DND-41 (cell line): ENCODE results near the gene SQOR.
"Not testable (repeated sequence)": the region's sequence is repeated elsewhere in the genome, so short reads cannot be mapped to it uniquely, and the experiment has no call there.

Experiments
- EZH2 ChIP-seq: IDR thresholded peaks from 3 replicates; pipeline ENCODE4 v1.6.1; 2012; ENCODE audit warnings: borderline replicate concordance, low read depth, mild to moderate bottlenecking, moderate library complexity, low read length, inconsistent platforms; ENCODE audit not compliant: severe bottlenecking
- TF ChIP-seq, protein P1 (sequence below): IDR thresholded peaks from 2 replicates; pipeline ENCODE4 v1.5.1; 2012; ENCODE audit warnings: borderline replicate concordance, low read length, moderate library complexity, mild to moderate bottlenecking; ENCODE audit not compliant: poor library complexity, severe bottlenecking; ENCODE audit errors: extremely low read depth

DNA sequence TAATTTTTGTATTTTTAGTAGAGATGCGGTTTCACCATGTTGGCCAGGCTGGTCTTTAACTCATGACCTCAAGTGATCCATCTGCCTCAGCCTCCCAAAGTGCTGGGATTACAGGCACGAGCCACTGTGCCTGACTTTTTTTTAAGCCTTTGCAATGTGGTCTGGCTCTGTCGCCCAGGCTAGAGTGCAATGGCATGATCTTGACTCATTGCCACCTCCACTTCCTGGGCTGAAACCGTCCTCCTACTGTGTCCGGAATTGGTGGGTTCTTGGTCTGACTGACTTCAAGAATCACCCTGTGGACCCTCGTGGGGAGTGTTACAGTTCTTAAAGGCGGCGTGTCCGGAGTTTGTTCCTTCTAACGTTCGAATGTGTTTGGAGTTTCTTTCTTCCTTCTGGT, 15.2 kb downstream of the SQOR start:
- TF ChIP-seq, protein P1, sequence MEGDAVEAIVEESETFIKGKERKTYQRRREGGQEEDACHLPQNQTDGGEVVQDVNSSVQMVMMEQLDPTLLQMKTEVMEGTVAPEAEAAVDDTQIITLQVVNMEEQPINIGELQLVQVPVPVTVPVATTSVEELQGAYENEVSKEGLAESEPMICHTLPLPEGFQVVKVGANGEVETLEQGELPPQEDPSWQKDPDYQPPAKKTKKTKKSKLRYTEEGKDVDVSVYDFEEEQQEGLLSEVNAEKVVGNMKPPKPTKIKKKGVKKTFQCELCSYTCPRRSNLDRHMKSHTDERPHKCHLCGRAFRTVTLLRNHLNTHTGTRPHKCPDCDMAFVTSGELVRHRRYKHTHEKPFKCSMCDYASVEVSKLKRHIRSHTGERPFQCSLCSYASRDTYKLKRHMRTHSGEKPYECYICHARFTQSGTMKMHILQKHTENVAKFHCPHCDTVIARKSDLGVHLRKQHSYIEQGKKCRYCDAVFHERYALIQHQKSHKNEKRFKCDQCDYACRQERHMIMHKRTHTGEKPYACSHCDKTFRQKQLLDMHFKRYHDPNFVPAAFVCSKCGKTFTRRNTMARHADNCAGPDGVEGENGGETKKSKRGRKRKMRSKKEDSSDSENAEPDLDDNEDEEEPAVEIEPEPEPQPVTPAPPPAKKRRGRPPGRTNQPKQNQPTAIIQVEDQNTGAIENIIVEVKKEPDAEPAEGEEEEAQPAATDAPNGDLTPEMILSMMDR, result not testable (repeated sequence)
- TF ChIP-seq EZH2, result not testable (repeated sequence)
